Measurements from ENCODE around the gene IGLL5. TPM values are rescaled to one million over a fixed set of nuclear protein-coding genes. Genes with fewer than 3 reads are reported as not detected.

IGLL5 gene
- total and polyA plus RNA-seq, 9 of the 15 experiments (the other 6 are each of a cell fraction or from before 2014, with no cell fraction given), result not detected

DNA sequence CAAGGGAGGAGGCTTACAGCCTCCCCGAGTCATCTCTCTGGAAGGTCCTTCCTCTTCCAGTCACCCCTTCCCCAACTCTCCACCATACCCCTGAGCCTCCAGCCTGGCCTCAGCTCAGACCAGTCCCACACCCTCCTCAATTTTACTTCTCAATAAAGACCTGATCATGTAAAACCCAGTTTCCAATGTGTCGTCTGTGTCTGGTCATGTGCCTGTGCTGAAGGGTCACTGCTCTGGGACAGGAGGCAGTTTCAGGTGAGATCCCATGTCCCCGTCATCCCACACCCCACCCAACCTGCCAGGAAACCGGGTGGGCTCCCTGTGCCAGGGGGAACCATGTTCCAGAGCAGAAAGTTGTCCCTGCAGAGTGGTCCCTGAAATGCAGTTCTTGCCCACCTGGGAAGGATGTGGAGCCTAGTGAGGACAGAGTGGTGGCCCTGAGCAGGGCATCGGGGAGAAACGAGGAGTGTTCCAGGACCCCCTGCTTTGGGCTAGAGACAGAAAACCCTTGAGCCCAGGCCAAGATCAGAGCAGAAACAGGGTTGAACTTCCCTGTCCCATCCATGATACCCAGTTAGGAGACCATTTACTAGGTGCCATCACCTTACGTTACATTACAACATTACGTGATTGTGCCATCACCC lies 19.4 kb downstream of the IGLL5 start (continued):
- TF ChIP-seq, protein P1, sequence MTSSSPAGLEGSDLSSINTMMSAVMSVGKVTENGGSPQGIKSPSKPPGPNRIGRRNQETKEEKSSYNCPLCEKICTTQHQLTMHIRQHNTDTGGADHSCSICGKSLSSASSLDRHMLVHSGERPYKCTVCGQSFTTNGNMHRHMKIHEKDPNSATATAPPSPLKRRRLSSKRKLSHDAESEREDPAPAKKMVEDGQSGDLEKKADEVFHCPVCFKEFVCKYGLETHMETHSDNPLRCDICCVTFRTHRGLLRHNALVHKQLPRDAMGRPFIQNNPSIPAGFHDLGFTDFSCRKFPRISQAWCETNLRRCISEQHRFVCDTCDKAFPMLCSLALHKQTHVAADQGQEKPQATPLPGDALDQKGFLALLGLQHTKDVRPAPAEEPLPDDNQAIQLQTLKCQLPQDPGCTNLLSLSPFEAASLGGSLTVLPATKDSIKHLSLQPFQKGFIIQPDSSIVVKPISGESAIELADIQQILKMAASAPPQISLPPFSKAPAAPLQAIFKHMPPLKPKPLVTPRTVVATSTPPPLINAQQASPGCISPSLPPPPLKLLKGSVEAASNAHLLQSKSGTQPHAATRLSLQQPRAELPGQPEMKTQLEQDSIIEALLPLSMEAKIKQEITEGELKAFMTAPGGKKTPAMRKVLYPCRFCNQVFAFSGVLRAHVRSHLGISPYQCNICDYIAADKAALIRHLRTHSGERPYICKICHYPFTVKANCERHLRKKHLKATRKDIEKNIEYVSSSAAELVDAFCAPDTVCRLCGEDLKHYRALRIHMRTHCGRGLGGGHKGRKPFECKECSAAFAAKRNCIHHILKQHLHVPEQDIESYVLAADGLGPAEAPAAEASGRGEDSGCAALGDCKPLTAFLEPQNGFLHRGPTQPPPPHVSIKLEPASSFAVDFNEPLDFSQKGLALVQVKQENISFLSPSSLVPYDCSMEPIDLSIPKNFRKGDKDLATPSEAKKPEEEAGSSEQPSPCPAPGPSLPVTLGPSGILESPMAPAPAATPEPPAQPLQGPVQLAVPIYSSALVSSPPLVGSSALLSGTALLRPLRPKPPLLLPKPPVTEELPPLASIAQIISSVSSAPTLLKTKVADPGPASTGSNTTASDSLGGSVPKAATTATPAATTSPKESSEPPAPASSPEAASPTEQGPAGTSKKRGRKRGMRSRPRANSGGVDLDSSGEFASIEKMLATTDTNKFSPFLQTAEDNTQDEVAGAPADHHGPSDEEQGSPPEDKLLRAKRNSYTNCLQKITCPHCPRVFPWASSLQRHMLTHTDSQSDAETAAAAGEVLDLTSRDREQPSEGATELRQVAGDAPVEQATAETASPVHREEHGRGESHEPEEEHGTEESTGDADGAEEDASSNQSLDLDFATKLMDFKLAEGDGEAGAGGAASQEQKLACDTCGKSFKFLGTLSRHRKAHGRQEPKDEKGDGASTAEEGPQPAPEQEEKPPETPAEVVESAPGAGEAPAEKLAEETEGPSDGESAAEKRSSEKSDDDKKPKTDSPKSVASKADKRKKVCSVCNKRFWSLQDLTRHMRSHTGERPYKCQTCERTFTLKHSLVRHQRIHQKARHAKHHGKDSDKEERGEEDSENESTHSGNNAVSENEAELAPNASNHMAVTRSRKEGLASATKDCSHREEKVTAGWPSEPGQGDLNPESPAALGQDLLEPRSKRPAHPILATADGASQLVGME (CRISPR knock-in tag; IDR thresholded peaks at IDR 0.05), result no peak
- TF ChIP-seq, protein P2, sequence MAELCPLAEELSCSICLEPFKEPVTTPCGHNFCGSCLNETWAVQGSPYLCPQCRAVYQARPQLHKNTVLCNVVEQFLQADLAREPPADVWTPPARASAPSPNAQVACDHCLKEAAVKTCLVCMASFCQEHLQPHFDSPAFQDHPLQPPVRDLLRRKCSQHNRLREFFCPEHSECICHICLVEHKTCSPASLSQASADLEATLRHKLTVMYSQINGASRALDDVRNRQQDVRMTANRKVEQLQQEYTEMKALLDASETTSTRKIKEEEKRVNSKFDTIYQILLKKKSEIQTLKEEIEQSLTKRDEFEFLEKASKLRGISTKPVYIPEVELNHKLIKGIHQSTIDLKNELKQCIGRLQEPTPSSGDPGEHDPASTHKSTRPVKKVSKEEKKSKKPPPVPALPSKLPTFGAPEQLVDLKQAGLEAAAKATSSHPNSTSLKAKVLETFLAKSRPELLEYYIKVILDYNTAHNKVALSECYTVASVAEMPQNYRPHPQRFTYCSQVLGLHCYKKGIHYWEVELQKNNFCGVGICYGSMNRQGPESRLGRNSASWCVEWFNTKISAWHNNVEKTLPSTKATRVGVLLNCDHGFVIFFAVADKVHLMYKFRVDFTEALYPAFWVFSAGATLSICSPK (IDR thresholded peaks at IDR 0.05; ENCODE audit: borderline replicate concordance), result no peak
- TF ChIP-seq, protein P3, sequence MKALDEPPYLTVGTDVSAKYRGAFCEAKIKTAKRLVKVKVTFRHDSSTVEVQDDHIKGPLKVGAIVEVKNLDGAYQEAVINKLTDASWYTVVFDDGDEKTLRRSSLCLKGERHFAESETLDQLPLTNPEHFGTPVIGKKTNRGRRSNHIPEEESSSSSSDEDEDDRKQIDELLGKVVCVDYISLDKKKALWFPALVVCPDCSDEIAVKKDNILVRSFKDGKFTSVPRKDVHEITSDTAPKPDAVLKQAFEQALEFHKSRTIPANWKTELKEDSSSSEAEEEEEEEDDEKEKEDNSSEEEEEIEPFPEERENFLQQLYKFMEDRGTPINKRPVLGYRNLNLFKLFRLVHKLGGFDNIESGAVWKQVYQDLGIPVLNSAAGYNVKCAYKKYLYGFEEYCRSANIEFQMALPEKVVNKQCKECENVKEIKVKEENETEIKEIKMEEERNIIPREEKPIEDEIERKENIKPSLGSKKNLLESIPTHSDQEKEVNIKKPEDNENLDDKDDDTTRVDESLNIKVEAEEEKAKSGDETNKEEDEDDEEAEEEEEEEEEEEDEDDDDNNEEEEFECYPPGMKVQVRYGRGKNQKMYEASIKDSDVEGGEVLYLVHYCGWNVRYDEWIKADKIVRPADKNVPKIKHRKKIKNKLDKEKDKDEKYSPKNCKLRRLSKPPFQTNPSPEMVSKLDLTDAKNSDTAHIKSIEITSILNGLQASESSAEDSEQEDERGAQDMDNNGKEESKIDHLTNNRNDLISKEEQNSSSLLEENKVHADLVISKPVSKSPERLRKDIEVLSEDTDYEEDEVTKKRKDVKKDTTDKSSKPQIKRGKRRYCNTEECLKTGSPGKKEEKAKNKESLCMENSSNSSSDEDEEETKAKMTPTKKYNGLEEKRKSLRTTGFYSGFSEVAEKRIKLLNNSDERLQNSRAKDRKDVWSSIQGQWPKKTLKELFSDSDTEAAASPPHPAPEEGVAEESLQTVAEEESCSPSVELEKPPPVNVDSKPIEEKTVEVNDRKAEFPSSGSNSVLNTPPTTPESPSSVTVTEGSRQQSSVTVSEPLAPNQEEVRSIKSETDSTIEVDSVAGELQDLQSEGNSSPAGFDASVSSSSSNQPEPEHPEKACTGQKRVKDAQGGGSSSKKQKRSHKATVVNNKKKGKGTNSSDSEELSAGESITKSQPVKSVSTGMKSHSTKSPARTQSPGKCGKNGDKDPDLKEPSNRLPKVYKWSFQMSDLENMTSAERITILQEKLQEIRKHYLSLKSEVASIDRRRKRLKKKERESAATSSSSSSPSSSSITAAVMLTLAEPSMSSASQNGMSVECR (CRISPR knock-in tag; IDR thresholded peaks at IDR 0.05), result no peak
- 0 out of 2 replicates have a peak, but pooled peaks have one; percentile 22 for TF ChIP-seq SREBF1 (IDR thresholded peaks at IDR 0.05; ENCODE audit: borderline replicate concordance, low read depth, low read length)
- TF ChIP-seq NBN (IDR thresholded peaks at IDR 0.05; ENCODE audit: low read depth), result no peak
- TF ChIP-seq, protein P4, sequence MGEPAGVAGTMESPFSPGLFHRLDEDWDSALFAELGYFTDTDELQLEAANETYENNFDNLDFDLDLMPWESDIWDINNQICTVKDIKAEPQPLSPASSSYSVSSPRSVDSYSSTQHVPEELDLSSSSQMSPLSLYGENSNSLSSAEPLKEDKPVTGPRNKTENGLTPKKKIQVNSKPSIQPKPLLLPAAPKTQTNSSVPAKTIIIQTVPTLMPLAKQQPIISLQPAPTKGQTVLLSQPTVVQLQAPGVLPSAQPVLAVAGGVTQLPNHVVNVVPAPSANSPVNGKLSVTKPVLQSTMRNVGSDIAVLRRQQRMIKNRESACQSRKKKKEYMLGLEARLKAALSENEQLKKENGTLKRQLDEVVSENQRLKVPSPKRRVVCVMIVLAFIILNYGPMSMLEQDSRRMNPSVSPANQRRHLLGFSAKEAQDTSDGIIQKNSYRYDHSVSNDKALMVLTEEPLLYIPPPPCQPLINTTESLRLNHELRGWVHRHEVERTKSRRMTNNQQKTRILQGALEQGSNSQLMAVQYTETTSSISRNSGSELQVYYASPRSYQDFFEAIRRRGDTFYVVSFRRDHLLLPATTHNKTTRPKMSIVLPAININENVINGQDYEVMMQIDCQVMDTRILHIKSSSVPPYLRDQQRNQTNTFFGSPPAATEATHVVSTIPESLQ (CRISPR knock-in tag; IDR thresholded peaks at IDR 0.05), result no peak
- no peak for TF ChIP-seq SREBF2 (CRISPR knock-in tag; IDR thresholded peaks at IDR 0.05)
- TF ChIP-seq NEUROD1 (IDR thresholded peaks at IDR 0.05; ENCODE audit: borderline replicate concordance, low read depth, low read length, partially characterized antibody), result peak; percentile 15
- no peak for TF ChIP-seq CHAMP1 (IDR thresholded peaks at IDR 0.05)

Measured in K562 (cell line).